Heart right ventricle (tissue), 16 donors: ENCODE results near the gene COL8A2. TPM values are rescaled to one million over a fixed set of nuclear protein-coding genes. Genes with fewer than 3 reads are reported as not detected.

ENCODE experiments used
- ATAC-seq, 8 donors: fragments of 200-7000 bp; cut with Tn5 transposase; one replicate each; pipeline ENCODE4 v1.9.1; 2020; ENCODE audit warnings: mild to moderate bottlenecking in 8 of 8, moderate library complexity in 8 of 8, moderate number of reproducible peaks in 1 of 8
- DNase-seq, 2 donors: peaks; one replicate each; pipeline ENCODE4 v3.0.0-alpha.2; 2020
- H3K27ac ChIP-seq, 10 donors: fragments of 200-600 bp; sonication (generic) in 2 of 10; one replicate each; pipeline versions ENCODE4 v1.5.0 to v1.8.0; 2020 to 2022; ENCODE audit warnings: mild to moderate bottlenecking in 3 of 10
- H3K27me3 ChIP-seq, 7 donors: fragments of 200-600 bp; one replicate each; pipeline ENCODE4 v1.8.0; 2021 to 2022; ENCODE audit warnings: mild to moderate bottlenecking in 2 of 7
- H3K36me3 ChIP-seq, 9 donors: fragments of 200-600 bp; sonication (generic) in 1 of 9; one replicate each; pipeline versions ENCODE4 v1.5.0 to v1.8.0; 2020 to 2022; ENCODE audit warnings: mild to moderate bottlenecking in 2 of 9
- H3K4me1 ChIP-seq, 9 donors: fragments of 200-600 bp; sonication (generic) in 1 of 9; one replicate each; pipeline versions ENCODE4 v1.5.0 to v1.8.0; 2020 to 2022; ENCODE audit warnings: mild to moderate bottlenecking in 4 of 9
- H3K4me3 ChIP-seq, 10 donors: fragments of 200-600 bp; sonication (generic) in 2 of 10; one replicate each; pipeline versions ENCODE4 v1.5.0 to v1.8.0; 2020 to 2022; ENCODE audit warnings: mild to moderate bottlenecking in 7 of 10, moderate library complexity in 2 of 10
- H3K9me3 ChIP-seq, 11 donors: fragments of 200-600 bp in 10 of 11; sonication (generic) in 2 of 11; one replicate each; pipeline versions ENCODE4 v1.5.0 to v1.8.0; 2013 to 2022; ENCODE audit warnings: mild to moderate bottlenecking in 2 of 11, control low read depth in 1 of 11, moderate library complexity in 1 of 11
- intact Hi-C, 10 donors: fragments of 100-400 bp; cut with DNase I; formaldehyde crosslinking; loops; one replicate each; pipeline versions ENCODE4 v1.11.1 to v1.14.2; 2022
- polyA plus RNA-seq, 2 donors: library from polyadenylated mRNA; stranded (reverse); fragments of 200-250 nt; gene quantifications; one replicate each; pipeline ENCODE4 v1.2.3, GENCODE V29; 2013
- total RNA-seq, 10 donors: library from RNA; stranded (reverse); fragmentation: NEBNext Ultra II Directional in 3 of 10; extraction: Animal tissue kit (Norgen Biotek cat#: 25700) in 3 of 10; gene quantifications; one replicate each; pipeline versions ENCODE4 v1.2.1 to v1.2.4, GENCODE V29; 2021 to 2023
- TF ChIP-seq, protein P1 (sequence below), 9 donors: fragments of 200-600 bp; sonication (generic) in 2 of 9; IDR thresholded peaks; one replicate each; pipeline versions ENCODE4 v1.5.0 to v1.8.0; 2021 to 2022; ENCODE audit warnings: antibody characterized with exemption in 9 of 9, mild to moderate bottlenecking in 5 of 9, moderate library complexity in 1 of 9
- donor health status: Arrhythmogenic right ventricular cardiomyopathy.
- donor health status: ischemic (EF 13 %, LVEDD 7.1; RV severe dilation, severe dysfunction).
- donor health status: healthy with polysubstance abuse.
- donor health status: DM: no; HTN: yes; CAD: no.
- donor health status: DM: no; HTN: no; CAD: no.
- donor health status: ischemic (EF 25% LVEDD 6.9; RV normal size, moderate dysfunction).
- donor health status: ischemic (EF 25% LVEDD 5.7; RV mildly dilated, moderate dysfunction).
- donor health status: healthy.
- donor health status: DM: yes; HTN: yes; CAD: no.
- donor health status: Ischemic cardiomyopathy.
- donor health status: ischemic (EF 35%, LVEDD 5.7; RV mildly dilated, moderate dysfunction).
- donor health status: nonischemic (EF 11% LVEDD 7.7; RV severe dilation, severe dysfunction).
- donor health status: DM: yes; HTN: yes; CAD: no.
- donor health status: PGD.
- donor health status: ischemic (EF 29% LVEDD 5.4; RV normal size, mild dysfunction).
- donor health status: nonischemic (EF 23%, LVEDD 6.1; RV moderate dilation, normal function).

COL8A2 gene
- total and polyA plus RNA-seq, 12 donors: 0.53 to 2.0 (median 0.73) TPM

DNA sequence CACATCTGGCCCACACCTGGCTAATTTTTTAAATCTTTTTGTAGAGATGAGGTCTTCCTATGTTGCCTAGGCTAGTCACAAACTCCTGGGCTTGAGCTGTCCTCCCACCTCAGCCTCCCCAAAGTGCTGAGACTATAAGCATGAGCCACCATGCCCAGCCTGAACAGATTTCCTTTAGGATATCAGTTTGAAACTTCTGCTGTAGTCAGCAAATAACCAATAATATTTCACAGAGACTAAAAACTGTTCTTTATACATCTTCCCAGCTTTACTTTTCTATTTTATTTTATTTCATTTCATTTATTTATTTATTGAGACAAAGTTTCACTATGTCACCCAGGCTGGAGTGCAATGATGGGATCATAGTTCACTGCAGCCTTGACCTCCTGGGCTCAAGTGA is 71.0 kb downstream of the COL8A2 start:
- H3K4me1 ChIP-seq: peaks cover 0 to 4% (median 0%) of the 10 kb centered on the region in 9 donors
- H3K4me3 ChIP-seq: no peak overlapping the region
- ATAC-seq (no peak), DNase-seq (no peak)
- no peaks in the 10 kb centered on the region for H3K27me3 ChIP-seq
- intact Hi-C loops: no loop called here
- no peaks in the 10 kb centered on the region for H3K9me3 ChIP-seq
- no peak overlapping the region for H3K27ac ChIP-seq
- H3K36me3 ChIP-seq: peaks cover 0 to 93% (median 28%) of the 10 kb centered on the region in 9 donors
- TF ChIP-seq, protein P1, sequence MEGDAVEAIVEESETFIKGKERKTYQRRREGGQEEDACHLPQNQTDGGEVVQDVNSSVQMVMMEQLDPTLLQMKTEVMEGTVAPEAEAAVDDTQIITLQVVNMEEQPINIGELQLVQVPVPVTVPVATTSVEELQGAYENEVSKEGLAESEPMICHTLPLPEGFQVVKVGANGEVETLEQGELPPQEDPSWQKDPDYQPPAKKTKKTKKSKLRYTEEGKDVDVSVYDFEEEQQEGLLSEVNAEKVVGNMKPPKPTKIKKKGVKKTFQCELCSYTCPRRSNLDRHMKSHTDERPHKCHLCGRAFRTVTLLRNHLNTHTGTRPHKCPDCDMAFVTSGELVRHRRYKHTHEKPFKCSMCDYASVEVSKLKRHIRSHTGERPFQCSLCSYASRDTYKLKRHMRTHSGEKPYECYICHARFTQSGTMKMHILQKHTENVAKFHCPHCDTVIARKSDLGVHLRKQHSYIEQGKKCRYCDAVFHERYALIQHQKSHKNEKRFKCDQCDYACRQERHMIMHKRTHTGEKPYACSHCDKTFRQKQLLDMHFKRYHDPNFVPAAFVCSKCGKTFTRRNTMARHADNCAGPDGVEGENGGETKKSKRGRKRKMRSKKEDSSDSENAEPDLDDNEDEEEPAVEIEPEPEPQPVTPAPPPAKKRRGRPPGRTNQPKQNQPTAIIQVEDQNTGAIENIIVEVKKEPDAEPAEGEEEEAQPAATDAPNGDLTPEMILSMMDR (IDR thresholded peaks at IDR 0.05): no peak

DNA sequence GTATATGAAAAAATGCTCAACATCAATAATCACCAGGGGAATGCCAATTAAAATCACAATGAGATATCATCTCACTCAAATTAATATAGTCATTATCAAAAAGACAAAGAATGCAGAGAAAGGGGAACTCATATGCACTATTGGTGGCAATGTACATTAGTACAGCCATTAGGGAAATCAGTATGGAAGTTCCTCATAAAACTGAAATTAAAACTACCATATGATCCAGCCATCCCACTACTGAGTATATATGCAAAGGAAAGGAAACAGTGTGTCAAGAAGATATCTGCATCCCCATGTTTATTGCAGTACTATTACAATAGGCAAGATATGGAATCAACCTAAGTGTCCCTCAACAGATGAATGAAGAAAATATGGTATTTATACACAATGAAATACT is 73.2 kb downstream of the COL8A2 start:
- Histone ChIP-seq H3K27ac (no peak overlapping the region), H3K9me3 (peaks cover 0 to 12% (median 0%) of the 10 kb centered on the region in 11 donors), H3K36me3 (peaks cover 0 to 94% (median 40%) of the 10 kb centered on the region in 9 donors), H3K4me3 (no peak overlapping the region), H3K4me1 (peaks cover 0 to 4% (median 0%) of the 10 kb centered on the region in 9 donors), H3K27me3 (no peaks in the 10 kb centered on the region)
- intact Hi-C loops: no loop called here
- ATAC-seq (no peak), DNase-seq (no peak)
- TF ChIP-seq, protein P1 (IDR thresholded peaks at IDR 0.05): no peak

Other genes with a start within 250 kb of the COL8A2 start
- 10 to 100 TPM; 19.5 to 26.5 (median 22.5) TPM for gene AGO1, start 242.0 kb downstream of the COL8A2 start, total RNA-seq
- gene AGO1, start 242.0 kb downstream of the COL8A2 start, polyA plus RNA-seq: 1 to 10 TPM; 1.9 to 3.1 TPM
- gene AGO3, start 194.1 kb downstream of the COL8A2 start, total RNA-seq: 10 to 100 TPM; 12.3 to 20.7 (median 15.1) TPM
- gene AGO3, start 194.1 kb downstream of the COL8A2 start, polyA plus RNA-seq: 1 to 10 TPM; 2.2 to 3.4 TPM
- not detected for gene TEKT2, start 41.1 kb downstream of the COL8A2 start, total RNA-seq
- gene TEKT2, start 41.1 kb downstream of the COL8A2 start, polyA plus RNA-seq: under 1 TPM in 1 of 2 donors, not detected in 1; 0.06 TPM
- 10 to 100 TPM; 11.0 to 24.3 (median 15.6) TPM for gene ADPRS, start 36.3 kb downstream of the COL8A2 start, total RNA-seq
- 10 to 100 TPM; 18.9 to 23.0 TPM for gene ADPRS, start 36.3 kb downstream of the COL8A2 start, polyA plus RNA-seq
- 10 to 100 TPM; 41.6 to 62.6 (median 48.4) TPM for gene TRAPPC3, start 24.3 kb upstream of the COL8A2 start, total RNA-seq
- 10 to 100 TPM; 33.6 to 73.8 TPM for gene TRAPPC3, start 24.3 kb upstream of the COL8A2 start, polyA plus RNA-seq
- 100 to 1,000 TPM; 277 to 364 (median 325) TPM for gene MAP7D1, start 30.9 kb upstream of the COL8A2 start, total RNA-seq
- 100 to 1,000 TPM; 176 to 225 TPM for gene MAP7D1, start 30.9 kb upstream of the COL8A2 start, polyA plus RNA-seq
- 100 to 1,000 TPM in 5 of 10 donors, 10 to 100 TPM in 5; 85.3 to 109 (median 100) TPM for gene THRAP3, start 99.2 kb upstream of the COL8A2 start, total RNA-seq
- 10 to 100 TPM; 22.8 to 35.1 TPM for gene THRAP3, start 99.2 kb upstream of the COL8A2 start, polyA plus RNA-seq
- 1 to 10 TPM; 1.1 to 3.3 (median 1.7) TPM for gene SH3D21, start 181.1 kb upstream of the COL8A2 start, total RNA-seq
- 1 to 10 TPM in 1 of 2 donors, under 1 TPM in 1; 0.58 to 4.8 TPM for gene SH3D21, start 181.1 kb upstream of the COL8A2 start, polyA plus RNA-seq
- 10 to 100 TPM in 3 of 10 donors, 1 to 10 TPM in 7; 4.6 to 16.0 (median 6.8) TPM for gene EVA1B, start 198.4 kb upstream of the COL8A2 start, total RNA-seq
- gene EVA1B, start 198.4 kb upstream of the COL8A2 start, polyA plus RNA-seq: 10 to 100 TPM; 25.2 to 38.9 TPM